ENCODE measurements around the gene FEZF1.
A peak's percentile ranks its signal among the peaks of the same experiment; 100 is the strongest.

FEZF1 gene

GRCh38 chr7:122316467-122317388 is 12.2 kb upstream of the FEZF1 start:
- H3K27me3 ChIP-seq (ENCODE audit: control insufficient read depth, insufficient read depth, low read length, poor library complexity, severe bottlenecking): peaks cover 76% of the 10 kb centered on the region
- 1% methylated on average over 71 of the region's 71 CpGs for WGBS, 2 experiments
- peaks cover 26% of the 10 kb centered on the region for H3K4me1 ChIP-seq (ENCODE audit: control insufficient read depth, insufficient read depth, low read length)
- H3K36me3 ChIP-seq (ENCODE audit: control insufficient read depth, insufficient read depth, low read length): no peaks in the 10 kb centered on the region
- H3K9me3 ChIP-seq (ENCODE audit: control insufficient read depth, low read length): no peaks in the 10 kb centered on the region
- peak overlapping the region; percentile 40 for H3K4me3 ChIP-seq (ENCODE audit: insufficient read depth, low read depth, low read length)
- H3K27ac ChIP-seq (ENCODE audit: insufficient read depth, low read depth, low read length, poor library complexity, severe bottlenecking): no peak overlapping the region

- H3K27ac ChIP-seq (ENCODE audit: insufficient read depth, low read depth, low read length, poor library complexity, severe bottlenecking): no peak overlapping the region
- 9% methylated on average over 25 of the region's 25 CpGs for WGBS, 2 experiments
These were observed 11.2 kb upstream of the FEZF1 start for GRCh38 chr7:122315507-122316466.

GRCh38 chr7:122314284-122314683 is 9.7 kb upstream of the FEZF1 start:
- H3K4me3 ChIP-seq (ENCODE audit: insufficient read depth, low read depth, low read length): peak overlapping the region; percentile 40
- H3K4me1 ChIP-seq (ENCODE audit: control insufficient read depth, insufficient read depth, low read length): peaks cover 31% of the 10 kb centered on the region
- H3K9me3 ChIP-seq (ENCODE audit: control insufficient read depth, low read length): no peaks in the 10 kb centered on the region
- no peak overlapping the region for H3K27ac ChIP-seq (ENCODE audit: insufficient read depth, low read depth, low read length, poor library complexity, severe bottlenecking)
- H3K36me3 ChIP-seq (ENCODE audit: control insufficient read depth, insufficient read depth, low read length): no peaks in the 10 kb centered on the region
- WGBS, 2 experiments: 29 to 40% methylated on average over 4 of the region's 4 CpGs
- H3K27me3 ChIP-seq (ENCODE audit: control insufficient read depth, insufficient read depth, low read length, poor library complexity, severe bottlenecking): peaks cover 96% of the 10 kb centered on the region

More at GRCh38 chr7:122315507-122316466, 11.2 kb upstream of the FEZF1 start:
- H3K27me3 ChIP-seq (ENCODE audit: control insufficient read depth, insufficient read depth, low read length, poor library complexity, severe bottlenecking): peaks cover 86% of the 10 kb centered on the region
- no peaks in the 10 kb centered on the region for H3K9me3 ChIP-seq (ENCODE audit: control insufficient read depth, low read length)
- peak overlapping the region; percentile 40 for H3K4me3 ChIP-seq (ENCODE audit: insufficient read depth, low read depth, low read length)
- no peaks in the 10 kb centered on the region for H3K36me3 ChIP-seq (ENCODE audit: control insufficient read depth, insufficient read depth, low read length)
- peaks cover 31% of the 10 kb centered on the region for H3K4me1 ChIP-seq (ENCODE audit: control insufficient read depth, insufficient read depth, low read length)

- Histone ChIP-seq H3K36me3 (ENCODE audit: control insufficient read depth, insufficient read depth, low read length) (no peaks in the 10 kb centered on the region), H3K4me1 (ENCODE audit: control insufficient read depth, insufficient read depth, low read length) (peaks cover 28% of the 10 kb centered on the region), H3K4me3 (ENCODE audit: insufficient read depth, low read depth, low read length) (no peak overlapping the region), H3K27ac (ENCODE audit: insufficient read depth, low read depth, low read length, poor library complexity, severe bottlenecking) (no peak overlapping the region), H3K9me3 (ENCODE audit: control insufficient read depth, low read length) (no peaks in the 10 kb centered on the region), H3K27me3 (ENCODE audit: control insufficient read depth, insufficient read depth, low read length, poor library complexity, severe bottlenecking) (peaks cover 100% of the 10 kb centered on the region)
- 19 to 29% methylated on average over 2 to 3 of the region's 3 CpGs for WGBS, 2 experiments
These were observed 8.2 kb upstream of the FEZF1 start for GRCh38 chr7:122312789-122313188.

GRCh38 chr7:122311734-122312450 is 7.3 kb upstream of the FEZF1 start:
- Histone ChIP-seq H3K27ac (ENCODE audit: insufficient read depth, low read depth, low read length, poor library complexity, severe bottlenecking) (peak overlapping the region; percentile 60), H3K4me1 (ENCODE audit: control insufficient read depth, insufficient read depth, low read length) (peaks cover 23% of the 10 kb centered on the region), H3K4me3 (ENCODE audit: insufficient read depth, low read depth, low read length) (peak overlapping the region; percentile 5), H3K9me3 (ENCODE audit: control insufficient read depth, low read length) (no peaks in the 10 kb centered on the region), H3K36me3 (ENCODE audit: control insufficient read depth, insufficient read depth, low read length) (no peaks in the 10 kb centered on the region), H3K27me3 (ENCODE audit: control insufficient read depth, insufficient read depth, low read length, poor library complexity, severe bottlenecking) (peaks cover 100% of the 10 kb centered on the region)
- WGBS, 2 experiments: 4 to 5% methylated on average over 34 of the region's 34 CpGs

- Histone ChIP-seq H3K9me3 (ENCODE audit: control insufficient read depth, low read length) (no peaks in the 10 kb centered on the region), H3K4me1 (ENCODE audit: control insufficient read depth, insufficient read depth, low read length) (peaks cover 25% of the 10 kb centered on the region), H3K4me3 (ENCODE audit: insufficient read depth, low read depth, low read length) (peak overlapping the region; percentile 11), H3K36me3 (ENCODE audit: control insufficient read depth, insufficient read depth, low read length) (no peaks in the 10 kb centered on the region), H3K27ac (ENCODE audit: insufficient read depth, low read depth, low read length, poor library complexity, severe bottlenecking) (peak overlapping the region; percentile 60), H3K27me3 (ENCODE audit: control insufficient read depth, insufficient read depth, low read length, poor library complexity, severe bottlenecking) (peaks cover 100% of the 10 kb centered on the region)
- 5% methylated on average over 12 of the region's 12 CpGs for WGBS, 2 experiments
These were observed 6.6 kb upstream of the FEZF1 start for GRCh38 chr7:122311050-122311700.

GRCh38 chr7:122310119-122311021 is 5.8 kb upstream of the FEZF1 start:
- H3K27me3 ChIP-seq (ENCODE audit: control insufficient read depth, insufficient read depth, low read length, poor library complexity, severe bottlenecking): peaks cover 100% of the 10 kb centered on the region
- 0 to 1% methylated on average over 61 of the region's 61 CpGs for WGBS, 2 experiments
- peaks cover 31% of the 10 kb centered on the region for H3K4me1 ChIP-seq (ENCODE audit: control insufficient read depth, insufficient read depth, low read length)
- H3K4me3 ChIP-seq (ENCODE audit: insufficient read depth, low read depth, low read length): peak overlapping the region; percentile 51
- no peaks in the 10 kb centered on the region for H3K9me3 ChIP-seq (ENCODE audit: control insufficient read depth, low read length)
- H3K36me3 ChIP-seq (ENCODE audit: control insufficient read depth, insufficient read depth, low read length): no peaks in the 10 kb centered on the region
- peak overlapping the region; percentile 38 for H3K27ac ChIP-seq (ENCODE audit: insufficient read depth, low read depth, low read length, poor library complexity, severe bottlenecking)

GRCh38 chr7:122309421-122309820 is 4.9 kb upstream of the FEZF1 start:
- 4 to 7% methylated on average over 3 of the region's 3 CpGs for WGBS, 2 experiments
- Histone ChIP-seq H3K4me1 (ENCODE audit: control insufficient read depth, insufficient read depth, low read length) (peaks cover 33% of the 10 kb centered on the region), H3K27me3 (ENCODE audit: control insufficient read depth, insufficient read depth, low read length, poor library complexity, severe bottlenecking) (peaks cover 100% of the 10 kb centered on the region), H3K4me3 (ENCODE audit: insufficient read depth, low read depth, low read length) (peak overlapping the region; percentile 51), H3K27ac (ENCODE audit: insufficient read depth, low read depth, low read length, poor library complexity, severe bottlenecking) (no peak overlapping the region), H3K9me3 (ENCODE audit: control insufficient read depth, low read length) (no peaks in the 10 kb centered on the region), H3K36me3 (ENCODE audit: control insufficient read depth, insufficient read depth, low read length) (no peaks in the 10 kb centered on the region)
